Measurements from ENCODE around the gene TNS3.

DNA sequence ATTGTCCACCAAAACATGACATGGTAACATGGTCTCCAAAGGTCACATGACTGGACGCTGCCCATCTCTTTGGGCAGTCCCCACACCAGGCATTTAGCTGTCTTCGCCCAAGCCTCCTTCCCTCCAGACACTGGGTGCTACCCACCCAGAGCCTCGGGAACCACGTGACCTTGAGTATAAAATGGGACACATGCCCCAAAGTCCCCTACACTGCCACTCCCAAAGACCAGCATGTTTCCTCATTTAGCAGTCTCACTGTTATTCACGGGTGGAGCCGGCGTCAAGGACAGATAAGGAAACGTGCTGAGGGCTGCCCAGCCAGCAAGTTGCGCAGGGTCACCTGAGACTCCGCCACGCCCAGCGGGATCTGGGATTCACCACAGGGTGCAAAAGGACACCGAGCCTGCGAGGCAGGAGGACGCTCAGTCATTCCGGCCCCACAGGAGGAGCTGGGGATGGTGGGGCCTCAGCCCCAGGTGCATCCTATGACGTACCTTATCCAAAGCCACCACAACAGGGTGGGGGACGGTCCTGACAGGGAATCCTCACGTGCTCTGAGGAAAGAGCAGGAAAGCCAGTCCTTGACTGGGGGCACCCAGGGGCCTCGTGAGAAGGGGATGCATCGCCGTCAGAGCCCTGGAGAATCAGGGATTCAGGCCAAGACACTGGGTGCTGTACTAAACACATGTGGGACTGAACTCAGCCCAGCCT is 226.9 kb downstream of the TNS3 start:
- TF ChIP-seq, protein P1, sequence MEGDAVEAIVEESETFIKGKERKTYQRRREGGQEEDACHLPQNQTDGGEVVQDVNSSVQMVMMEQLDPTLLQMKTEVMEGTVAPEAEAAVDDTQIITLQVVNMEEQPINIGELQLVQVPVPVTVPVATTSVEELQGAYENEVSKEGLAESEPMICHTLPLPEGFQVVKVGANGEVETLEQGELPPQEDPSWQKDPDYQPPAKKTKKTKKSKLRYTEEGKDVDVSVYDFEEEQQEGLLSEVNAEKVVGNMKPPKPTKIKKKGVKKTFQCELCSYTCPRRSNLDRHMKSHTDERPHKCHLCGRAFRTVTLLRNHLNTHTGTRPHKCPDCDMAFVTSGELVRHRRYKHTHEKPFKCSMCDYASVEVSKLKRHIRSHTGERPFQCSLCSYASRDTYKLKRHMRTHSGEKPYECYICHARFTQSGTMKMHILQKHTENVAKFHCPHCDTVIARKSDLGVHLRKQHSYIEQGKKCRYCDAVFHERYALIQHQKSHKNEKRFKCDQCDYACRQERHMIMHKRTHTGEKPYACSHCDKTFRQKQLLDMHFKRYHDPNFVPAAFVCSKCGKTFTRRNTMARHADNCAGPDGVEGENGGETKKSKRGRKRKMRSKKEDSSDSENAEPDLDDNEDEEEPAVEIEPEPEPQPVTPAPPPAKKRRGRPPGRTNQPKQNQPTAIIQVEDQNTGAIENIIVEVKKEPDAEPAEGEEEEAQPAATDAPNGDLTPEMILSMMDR (IDR thresholded peaks at IDR 0.05): no peak
- TF ChIP-seq POLR2A (IDR thresholded peaks at IDR 0.05): no peak

All from uterus (tissue), 2 donors.